CD4-positive, alpha-beta T cell treated with Interleukin-6 for 4 hours (primary cell): ENCODE data around the gene PRKD1.
"Not testable (repeated sequence)": the region's sequence is repeated elsewhere in the genome, so short reads cannot be mapped to it uniquely, and the experiment has no call there.

Experiments used
- DNase-seq: peaks from one replicate; pipeline ENCODE4 v3.0.0-alpha.2; 2020; ENCODE audit warnings: mixed read lengths

PRKD1 gene

DNA sequence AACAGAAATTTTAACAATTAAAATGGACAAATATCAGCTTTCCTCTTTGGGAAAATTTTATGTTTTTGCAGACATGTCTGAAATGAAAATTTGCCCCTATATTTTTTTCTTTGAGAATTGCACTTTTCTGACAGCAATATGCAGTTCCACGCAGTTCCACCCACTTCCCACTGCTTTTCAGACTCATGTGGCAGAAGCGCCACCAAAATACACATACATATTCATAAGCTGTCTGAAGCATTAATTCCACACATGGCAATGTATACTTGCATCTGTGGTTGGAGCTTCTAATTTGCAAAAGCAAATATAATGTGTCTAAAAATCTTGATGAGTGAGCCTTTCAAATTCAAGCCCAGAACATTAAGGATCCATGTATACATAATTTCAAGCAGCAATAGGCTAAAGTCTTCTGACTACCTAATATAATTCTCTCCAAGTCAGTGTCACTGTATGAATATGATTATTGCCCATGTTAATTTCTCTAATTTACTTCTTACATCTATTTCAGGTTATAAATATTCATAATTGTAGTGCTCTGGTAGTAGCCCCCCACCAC, 129.5 kb downstream of the PRKD1 start:
- DNase-seq, result no peak

DNA sequence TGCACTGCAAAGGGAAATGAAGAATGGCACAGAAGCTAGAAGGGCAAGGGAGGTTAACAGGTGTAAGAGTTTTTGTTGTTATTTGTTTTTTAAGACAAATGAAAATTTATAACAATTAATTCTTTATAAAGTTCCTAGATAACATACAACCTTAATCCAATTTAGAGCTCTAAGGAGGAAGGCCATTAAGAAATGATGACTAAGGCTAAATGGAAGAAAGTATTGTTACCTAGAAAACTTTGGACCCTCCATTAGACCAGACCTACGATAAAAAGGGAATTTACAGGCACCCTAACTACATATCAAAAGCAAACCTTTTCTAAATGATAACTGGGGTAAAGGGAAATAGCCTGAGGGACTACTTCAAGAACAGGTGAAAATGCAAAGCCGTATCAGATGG, 130.8 kb downstream of the PRKD1 start:
- no peak for DNase-seq

DNA sequence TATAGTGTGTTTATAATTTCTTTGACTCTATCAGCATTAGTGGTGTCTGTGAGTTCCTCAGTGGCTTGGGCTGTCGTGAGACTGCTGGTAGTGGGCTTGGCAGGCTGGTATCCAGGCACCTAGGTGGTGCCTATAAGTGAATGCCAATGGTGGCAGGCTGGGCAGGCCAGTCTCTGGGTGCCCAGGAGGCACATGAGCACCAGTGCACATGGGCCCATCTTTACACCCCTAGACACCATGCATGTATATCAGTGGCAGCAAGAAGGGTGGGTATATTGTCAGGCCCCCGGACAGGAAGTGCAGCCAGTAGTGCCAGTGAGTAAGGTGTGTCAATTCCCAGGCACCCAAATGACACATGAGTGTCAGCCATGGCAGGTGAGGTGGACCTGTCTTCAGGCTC, 138.2 kb downstream of the PRKD1 start:
- DNase-seq, result no peak

DNA sequence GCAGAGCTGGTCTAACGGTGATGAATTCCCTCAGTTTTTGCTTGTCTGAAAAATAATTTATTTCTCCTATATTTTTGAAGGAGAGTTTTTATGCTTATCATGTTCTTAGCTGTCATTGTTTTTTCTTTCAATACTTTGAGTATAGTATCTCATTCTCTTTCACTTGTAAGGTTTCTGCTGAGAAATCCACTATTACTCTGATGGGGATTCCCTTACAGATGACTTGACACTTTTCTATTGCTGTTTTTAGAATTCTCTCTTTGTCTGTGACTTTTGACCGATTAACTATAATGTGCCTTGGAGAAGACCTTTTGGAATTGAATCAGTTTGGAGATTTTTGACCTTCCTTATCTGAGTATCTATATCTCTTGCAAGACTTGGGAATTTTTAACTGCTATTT, 139.6 kb downstream of the PRKD1 start:
- DNase-seq, result no peak

DNA sequence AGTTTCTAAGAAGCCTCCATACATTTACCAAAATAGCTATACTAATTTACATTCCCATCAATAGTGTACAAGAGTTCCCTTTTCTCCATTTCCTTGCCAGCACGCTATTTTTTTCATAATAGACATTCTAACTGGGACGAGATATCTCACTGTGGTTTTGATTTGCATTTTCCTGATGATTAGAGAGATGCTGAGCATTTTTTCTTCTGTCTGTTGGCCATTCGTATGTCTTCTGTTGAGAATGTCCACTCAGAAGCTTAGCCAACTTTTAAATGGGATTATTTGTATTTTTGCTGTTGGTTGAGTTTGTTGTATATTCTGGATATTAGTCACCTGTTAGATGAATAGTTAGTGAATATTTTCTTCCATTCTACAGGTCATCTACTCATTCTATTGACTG, 144.1 kb downstream of the PRKD1 start:
- no peak for DNase-seq

DNA sequence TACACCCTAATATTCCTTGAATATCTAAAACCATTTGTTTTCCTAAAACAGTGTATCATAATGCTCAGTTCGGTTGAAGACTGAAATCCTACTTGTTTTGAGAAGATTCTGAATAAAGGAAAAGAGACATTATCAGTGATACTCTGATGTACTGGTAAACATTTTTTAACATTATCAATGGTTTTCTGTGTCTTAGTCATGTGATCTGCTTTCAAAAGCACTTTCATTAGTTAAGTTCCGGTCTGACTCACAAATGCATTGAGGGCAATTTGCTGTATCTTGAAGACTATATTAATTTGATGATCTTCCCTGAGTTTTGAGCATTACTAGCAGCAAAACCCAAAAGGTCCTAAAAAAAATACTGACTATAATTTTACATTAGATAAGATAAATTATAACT, 145.6 kb downstream of the PRKD1 start:
- DNase-seq, result no peak

DNA sequence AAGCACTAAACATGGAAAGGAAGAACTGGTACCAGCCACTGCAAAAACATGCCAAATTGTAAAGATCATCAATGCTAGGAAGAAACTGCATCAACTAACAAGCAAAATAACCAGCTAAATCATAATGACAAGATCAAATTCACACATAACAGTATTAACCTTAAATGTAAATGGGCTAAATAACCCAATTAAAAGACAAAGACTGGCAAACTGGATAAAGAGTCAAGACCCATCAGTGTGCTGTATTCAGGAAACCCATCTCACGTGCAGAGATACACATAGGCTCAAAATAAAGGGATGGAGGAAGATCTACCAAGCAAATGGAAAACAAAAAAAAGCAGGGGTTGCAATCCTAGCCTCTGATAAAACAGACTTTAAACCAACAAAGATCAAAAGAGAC, 150.5 kb downstream of the PRKD1 start:
- DNase-seq, result not testable (repeated sequence)

DNA sequence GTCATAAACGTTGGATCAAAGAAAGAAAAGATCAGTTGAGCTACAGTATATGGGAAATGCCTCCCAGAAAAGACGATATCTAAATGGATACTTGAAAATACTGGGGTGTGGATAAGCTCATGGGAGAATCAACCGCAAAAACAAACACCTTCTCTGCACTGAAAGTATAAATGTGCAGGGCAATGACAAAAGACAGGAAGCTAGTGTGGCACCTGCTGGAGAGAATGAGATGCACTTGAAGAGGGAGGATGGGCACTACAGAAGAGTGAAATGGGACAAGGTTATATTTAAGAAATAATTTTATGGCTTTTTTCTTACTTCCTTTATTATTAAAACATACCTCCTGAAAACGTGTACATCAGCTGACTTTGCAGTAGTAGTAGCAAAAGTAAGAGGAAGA, 153.7 kb downstream of the PRKD1 start:
- DNase-seq, result no peak

DNA sequence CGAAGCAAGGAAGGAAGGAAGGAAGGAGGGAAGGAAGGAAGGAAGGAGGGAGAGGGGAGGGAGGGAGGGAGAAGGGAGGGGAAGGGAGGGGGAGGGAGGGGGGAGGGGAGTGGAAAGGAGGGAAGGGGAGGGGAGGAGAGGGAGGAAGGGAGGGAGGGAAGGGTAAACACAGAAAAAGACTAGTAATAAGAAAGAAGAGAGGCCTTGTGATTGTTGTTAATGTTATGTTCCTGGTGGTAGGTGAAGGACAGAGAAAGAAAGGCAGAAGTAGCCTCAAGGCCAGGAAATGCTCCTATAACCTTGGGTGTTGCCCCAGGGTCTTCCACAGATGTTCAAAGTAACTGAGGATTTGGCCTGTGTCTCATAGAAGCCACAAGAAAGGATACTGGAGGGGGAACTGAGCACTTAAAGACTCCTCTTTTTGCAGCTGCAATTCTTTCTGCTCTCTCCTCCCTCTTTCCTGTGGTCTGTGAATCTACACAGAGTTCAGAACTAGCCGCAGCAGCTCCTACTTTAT, 164.2 kb downstream of the PRKD1 start:
- no peak for DNase-seq

DNA sequence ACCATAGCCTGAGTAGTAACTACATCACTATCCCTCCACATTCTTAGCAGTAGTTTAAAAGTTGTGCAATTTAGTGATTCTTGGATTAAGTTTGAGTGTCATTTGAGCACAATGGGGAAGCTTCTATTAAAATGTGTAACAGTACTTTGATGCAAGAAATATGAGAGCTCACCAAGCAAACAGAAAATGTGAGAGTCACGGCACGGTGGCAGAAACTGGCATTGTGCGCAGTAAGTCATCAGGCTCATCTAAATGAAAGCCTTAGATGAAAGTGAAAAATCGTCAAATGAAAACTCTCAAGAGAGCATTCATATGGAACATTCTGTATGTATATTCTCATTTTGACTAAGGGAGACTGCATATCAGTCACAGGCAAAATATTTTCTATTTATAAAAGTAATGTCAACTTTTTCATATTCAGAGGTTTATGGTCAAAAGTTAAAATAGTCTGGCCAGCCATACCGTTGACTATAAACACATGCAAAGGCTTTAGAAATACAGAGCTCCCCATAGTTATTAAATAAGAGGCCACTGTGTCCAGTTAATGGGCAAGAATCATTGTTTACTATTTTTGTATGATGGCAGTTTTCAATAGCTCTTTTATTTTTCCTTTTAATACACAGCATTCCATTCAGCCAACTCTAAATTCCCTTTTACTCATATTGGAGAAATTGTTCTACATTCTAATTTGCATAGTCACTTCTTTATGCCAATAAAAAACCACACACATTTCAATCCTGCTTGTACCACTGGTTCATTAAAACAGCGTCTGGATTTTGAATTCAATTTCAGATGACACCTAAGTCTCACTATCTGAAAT, 167.9 kb downstream of the PRKD1 start:
- DNase-seq, result no peak

DNA sequence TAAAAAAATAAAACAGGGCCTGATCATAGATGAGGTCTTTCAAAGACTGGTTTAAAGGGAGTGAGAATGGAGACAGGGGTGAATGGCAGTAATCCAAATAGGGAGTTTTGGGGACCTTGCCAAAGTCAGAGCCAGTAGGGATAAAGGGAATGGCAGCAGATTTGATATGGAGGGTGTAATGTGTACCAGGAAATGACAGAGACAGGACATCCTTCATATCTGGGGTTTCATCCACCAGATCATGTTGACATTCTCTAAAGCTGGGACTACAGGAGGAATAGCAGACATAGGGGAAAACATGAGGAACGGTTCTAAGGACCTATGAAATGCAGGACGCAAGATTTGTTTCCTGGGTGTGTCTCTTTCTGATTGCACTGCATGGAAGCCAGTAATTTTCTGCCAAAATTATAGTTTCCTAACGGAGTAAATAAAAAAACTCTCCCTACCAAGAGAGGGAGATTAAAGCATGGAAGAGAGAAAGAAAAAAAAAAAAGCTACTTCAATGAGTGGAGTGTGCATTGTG, 169.9 kb downstream of the PRKD1 start:
- DNase-seq, result no peak

DNA sequence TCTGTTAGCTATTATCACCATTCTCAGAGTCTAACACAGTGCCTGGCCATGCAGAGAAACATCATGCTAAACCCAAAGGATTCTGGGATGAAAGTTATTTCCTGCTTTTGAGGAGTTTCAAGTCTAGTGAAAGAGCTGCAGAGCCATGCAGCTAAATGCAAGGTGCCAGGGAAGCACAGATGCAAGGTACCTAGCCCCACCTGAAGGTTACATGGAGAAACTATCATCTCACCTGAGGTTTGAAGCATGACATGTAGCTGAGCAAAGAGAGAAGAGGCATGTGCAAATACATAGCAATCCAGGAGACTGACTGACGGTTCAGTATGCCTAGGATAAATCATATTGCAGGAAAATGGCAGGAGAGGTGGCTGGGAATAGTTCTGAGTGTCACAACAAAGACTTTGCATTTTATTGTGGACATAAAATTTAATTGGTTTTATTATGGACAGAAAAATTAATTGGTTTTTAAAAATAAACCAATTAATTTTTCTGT, 170.4 kb downstream of the PRKD1 start:
- no peak for DNase-seq

DNA sequence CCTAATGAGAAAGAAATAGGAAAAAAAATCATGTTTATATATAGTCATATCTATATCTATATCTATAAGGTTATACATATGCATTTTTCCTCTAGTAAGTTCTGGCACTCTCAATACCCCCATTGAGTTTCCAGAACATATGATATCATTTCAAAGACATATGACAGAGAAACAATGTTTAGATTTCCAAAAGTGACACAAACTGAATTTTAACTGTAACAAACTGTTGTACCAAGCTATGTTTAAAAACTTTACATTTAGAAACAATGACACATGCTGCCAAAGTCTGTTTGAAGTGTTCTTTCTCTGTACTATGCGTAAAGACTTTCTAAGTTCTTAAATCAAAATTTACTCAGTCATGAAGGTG, 171.6 kb downstream of the PRKD1 start:
- no peak for DNase-seq

DNA sequence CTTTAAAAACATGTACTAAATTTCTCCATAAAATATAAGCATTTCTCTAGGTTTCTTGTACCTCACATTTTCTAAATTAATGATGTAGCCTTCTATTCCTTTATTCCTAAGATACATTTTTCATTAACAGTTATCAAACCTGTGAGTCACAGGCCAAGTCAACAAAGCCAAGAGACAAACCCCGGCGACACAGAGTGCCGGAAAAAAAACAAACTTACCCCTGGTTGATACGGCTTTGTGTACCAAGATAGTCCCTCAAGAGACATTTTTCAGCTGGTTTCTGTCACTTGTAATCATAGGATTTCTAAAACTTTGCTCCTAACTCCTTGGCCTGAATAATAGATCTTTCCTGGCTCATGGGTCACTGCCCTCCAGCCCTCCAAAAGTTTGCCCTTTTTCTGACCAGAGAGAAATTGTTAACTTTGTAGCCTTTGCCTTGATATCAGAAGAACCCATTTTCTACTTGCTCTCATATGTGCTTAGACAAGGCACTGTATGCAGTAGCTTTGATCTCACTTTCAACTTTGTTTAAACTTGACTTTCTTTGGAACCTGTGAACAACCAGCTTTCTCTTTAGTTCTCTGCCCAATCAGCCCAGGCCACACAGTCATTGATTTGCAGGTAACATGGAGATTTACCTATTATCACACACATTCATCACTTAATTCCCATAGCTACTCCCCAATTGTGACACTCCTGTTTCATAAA, 172.2 kb downstream of the PRKD1 start:
- DNase-seq, result no peak

DNA sequence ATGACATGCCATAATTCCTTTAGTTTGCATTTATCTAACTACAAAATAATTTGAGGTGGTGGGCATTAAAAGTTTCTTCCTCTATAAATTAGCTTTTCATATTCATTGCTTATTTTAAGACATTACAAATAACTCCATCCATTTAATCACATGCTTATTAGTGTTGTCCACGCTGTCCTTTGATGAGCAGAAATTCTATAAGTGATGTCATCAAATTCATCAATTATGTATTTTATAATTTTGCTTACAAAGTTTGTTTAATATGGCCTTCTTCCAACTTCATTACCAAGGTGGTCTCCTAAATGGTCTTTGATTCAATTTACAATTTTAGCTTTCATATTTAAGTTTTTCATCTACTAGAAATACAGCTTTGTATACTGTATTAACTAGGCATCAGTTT, 173.5 kb downstream of the PRKD1 start:
- DNase-seq, result no peak

DNA sequence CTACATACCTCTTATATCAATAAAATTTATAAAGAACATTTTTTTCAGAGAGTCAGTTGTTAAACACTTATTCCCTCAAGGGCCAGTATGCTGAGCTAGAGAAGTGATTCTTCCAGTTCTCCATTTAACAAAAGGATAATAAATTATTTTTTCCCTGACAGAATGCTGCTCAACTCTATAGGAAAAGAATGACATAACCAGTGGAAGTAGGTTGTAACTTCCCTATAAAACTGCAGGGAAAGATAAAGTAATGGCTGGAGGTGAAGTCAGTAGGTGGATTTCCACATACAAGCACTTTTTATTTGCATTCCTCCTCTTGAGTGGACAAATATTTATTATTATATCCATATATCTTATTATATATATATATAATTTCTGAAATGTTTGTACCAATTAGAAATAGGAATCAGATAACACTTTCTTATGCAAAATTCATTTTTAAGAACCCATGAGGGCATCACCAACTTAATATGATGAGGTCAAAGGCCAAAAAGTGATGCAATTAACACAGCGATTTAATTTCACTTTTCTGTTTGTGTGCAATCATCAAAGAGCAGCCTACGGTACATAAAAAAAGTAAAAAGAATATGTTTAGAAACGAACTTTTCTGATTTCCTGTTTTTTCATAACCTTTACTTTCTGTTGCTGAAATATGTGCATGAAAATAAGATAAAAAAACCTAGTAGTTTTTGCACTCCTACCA, 175.3 kb downstream of the PRKD1 start:
- DNase-seq, result no peak

DNA sequence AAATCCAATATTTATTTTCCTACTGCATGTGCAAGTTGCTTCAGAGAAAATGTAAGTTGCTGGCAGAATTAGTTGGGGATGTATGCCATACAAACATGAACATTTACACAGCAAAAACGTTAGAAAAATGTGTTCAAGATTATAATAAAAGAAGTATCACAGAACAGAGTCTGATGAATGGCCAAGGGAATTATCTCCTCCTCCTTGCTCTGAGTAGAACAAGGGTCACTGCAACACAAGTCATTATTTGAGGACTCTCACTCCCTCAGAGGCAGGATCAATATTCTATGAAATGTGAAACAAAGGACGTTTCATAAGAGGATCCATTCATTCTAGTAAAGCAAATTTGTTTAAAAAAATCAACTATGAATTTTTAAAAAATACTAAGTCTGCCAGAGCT, 177.8 kb downstream of the PRKD1 start:
- DNase-seq, result no peak

DNA sequence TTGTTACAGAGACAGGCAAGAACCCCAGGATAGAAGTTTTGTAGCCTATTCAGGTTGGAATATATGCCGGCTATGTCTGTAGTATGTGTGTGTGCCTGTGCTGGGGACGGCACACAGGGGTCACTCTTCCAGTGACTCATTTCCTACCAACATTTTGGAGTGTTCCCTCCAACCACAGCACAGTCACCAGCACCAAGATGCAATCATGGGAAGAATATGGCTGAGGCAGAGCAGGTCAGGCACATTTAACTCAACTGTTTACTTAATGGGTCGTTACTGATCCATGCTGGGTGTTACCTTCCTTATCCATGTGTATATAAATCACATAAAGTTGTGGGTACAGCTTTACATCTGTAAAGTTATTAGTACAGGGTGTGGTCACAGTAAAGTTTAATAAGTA, 178.3 kb downstream of the PRKD1 start:
- DNase-seq, result no peak

DNA sequence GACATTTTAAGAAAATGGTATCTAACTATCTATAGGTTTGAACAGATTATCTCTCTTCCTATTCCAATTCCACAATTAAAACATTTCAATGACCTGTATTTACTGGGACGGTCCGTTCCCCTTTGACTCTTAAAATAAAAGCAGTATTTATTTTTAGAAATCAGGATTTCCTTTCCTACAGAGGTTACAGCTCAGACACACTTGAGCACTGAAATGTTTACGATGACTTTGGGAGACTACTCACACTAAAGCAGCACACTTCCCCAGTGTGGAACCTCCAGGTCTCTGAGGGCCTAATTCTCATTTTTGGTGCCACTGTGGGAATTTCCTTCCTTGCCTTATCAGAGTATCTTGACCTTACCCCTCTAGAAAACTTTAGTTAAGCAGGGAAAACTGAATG, 181.8 kb downstream of the PRKD1 start:
- DNase-seq, result no peak

DNA sequence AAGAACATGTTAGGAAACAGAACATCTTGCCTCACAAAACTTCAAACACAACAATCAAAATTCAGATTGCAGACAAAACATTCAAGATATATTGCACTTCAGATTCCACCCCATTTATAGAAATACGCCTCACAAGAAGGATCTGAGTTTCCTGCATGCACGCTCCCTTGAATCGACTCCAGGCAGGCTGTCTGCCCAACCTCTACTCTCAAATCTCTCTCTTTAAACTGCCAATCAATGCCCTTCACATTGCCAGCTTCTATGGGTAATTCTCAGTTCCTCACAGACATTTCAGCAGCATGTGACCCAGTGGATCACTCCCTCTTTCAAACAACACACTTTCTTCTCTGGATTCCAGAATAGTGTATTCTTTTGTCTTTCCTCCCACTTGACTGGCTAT, 184.1 kb downstream of the PRKD1 start:
- DNase-seq, result no peak

DNA sequence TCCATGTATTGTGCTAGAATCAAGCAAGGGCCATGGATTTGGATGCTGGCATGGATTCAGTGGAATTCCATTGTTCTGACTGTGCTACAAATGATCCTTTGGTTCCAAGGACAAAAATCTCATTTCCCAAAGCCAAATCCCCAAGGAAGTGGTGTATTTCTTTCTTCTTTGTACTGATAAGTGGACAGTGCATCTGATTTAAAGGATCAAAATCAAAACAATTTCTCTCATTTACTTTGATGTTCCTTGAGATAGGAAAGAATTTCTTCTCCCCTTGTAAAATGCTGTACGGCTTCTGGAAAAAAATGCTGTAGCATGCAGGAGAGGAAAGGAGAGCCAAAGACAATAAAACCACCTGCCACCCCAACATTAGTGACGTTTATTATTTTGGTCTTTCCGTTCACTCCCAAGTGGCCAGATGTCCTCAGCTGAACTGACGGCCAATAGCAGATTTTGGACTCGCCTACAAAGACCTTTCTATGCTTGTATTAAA, 185.7 kb downstream of the PRKD1 start:
- DNase-seq, result no peak

DNA sequence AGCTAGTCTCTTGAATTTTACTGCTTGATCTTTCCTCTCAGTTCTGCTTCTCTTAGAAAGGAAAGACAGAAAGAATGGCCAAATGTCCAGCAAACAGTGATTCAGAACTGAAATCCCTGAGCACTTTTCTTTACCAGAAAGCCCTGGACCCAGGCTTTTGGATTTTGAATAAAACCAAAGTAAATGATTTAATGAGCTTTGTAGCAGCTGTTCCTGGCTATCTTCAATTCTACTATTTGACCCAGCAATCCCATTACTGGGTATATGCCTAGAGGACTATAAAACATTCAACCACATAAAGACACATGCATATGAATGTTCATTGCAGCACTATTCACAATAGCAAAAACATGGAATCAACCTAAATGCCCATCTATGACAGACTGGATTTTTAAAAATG, 187.2 kb downstream of the PRKD1 start:
- no peak for DNase-seq

DNA sequence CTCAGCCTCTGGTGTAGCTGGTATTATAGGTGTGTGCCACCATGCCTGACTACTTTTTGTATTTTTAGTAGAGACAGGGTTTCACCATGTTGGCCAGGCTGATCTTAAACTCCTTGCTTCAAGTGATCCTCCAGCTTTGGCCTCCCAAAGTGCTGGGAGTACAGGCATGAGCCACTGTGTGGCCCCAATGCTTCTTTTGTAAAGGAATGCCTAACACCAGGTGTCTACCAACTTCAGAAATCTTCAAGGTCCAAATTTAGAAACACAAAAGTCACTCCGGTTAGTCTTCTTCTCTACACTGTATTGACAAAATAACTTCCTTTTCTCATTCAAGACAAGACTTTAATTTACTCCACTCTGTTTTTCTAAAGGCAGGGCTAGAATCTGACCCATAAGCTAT, 188.7 kb downstream of the PRKD1 start:
- no peak for DNase-seq
